ENCODE results near the gene EDIL3.

The EDIL3 gene

GRCh38 chr5:84275609-84276008, 109.1 kb downstream of the EDIL3 start:
- no peak overlapping the region for H3K27ac ChIP-seq (ENCODE audit: insufficient read depth in 1 of 2, low read depth in 1 of 2, low read length in 2 of 2, poor library complexity in 1 of 2, severe bottlenecking in 2 of 2)
- ChIA-PET POLR2A (no interaction called here), CTCF (interaction anchor here (0.7 to 1.2 kb wide), 2 partner anchors 12 to 773 kb away, joined by 3 to 6 read pairs; no protein-coding TSS in a partner anchor)
- H3K4me1 ChIP-seq (ENCODE audit: control extremely low read depth in 1 of 4, control insufficient read depth in 4 of 4, insufficient read depth in 4 of 4, low read length in 3 of 4), result no peaks in the 10 kb centered on the region
- no peak overlapping the region for H3K4me3 ChIP-seq (ENCODE audit: control insufficient read depth in 1 of 7, extremely low read depth in 1 of 7, insufficient read depth in 4 of 7, low read depth in 2 of 7, low read length in 6 of 7)
- DNase-seq, result no peak
- no CpG with 5 or more reads among the region's 1 CpG for WGBS (ENCODE audit: insufficient coverage)
- H3K36me3 ChIP-seq (ENCODE audit: control insufficient read depth in 4 of 4, insufficient read depth in 4 of 4, low read length in 3 of 4), result no peaks in the 10 kb centered on the region
- H3K9me3 ChIP-seq (ENCODE audit: control extremely low read depth in 1 of 5, control insufficient read depth in 4 of 5, insufficient read depth in 2 of 5, low read depth in 1 of 5, low read length in 4 of 5), result no peaks in the 10 kb centered on the region
- peaks cover 0 to 2% (median 0%) of the 10 kb centered on the region in 5 experiments for H3K27me3 ChIP-seq (replicated peaks in 2 of 5; ENCODE audit: control insufficient read depth in 4 of 5, insufficient read depth in 5 of 5, low read length in 4 of 5)

GRCh38 chr5:84274585-84275468, 109.9 kb downstream of the EDIL3 start:
- CTCF ChIA-PET, result interaction anchor here (0.7 to 1.2 kb wide), 2 partner anchors 11 to 774 kb away, joined by 3 to 6 read pairs; no protein-coding TSS in a partner anchor
- WGBS (ENCODE audit: insufficient coverage), result no CpG with 5 or more reads among the region's 3 CpGs
- POLR2A ChIA-PET, result no interaction called here
- H3K4me3 ChIP-seq (ENCODE audit: control insufficient read depth in 1 of 7, extremely low read depth in 1 of 7, insufficient read depth in 4 of 7, low read depth in 2 of 7, low read length in 6 of 7), result no peak overlapping the region
- H3K36me3 ChIP-seq (ENCODE audit: control insufficient read depth in 4 of 4, insufficient read depth in 4 of 4, low read length in 3 of 4), result no peaks in the 10 kb centered on the region
- peak; percentile 26 to 59 (median 40) for DNase-seq
- H3K27ac ChIP-seq (ENCODE audit: insufficient read depth in 1 of 2, low read depth in 1 of 2, low read length in 2 of 2, poor library complexity in 1 of 2, severe bottlenecking in 2 of 2), result no peak overlapping the region
- H3K9me3 ChIP-seq (ENCODE audit: control extremely low read depth in 1 of 5, control insufficient read depth in 4 of 5, insufficient read depth in 2 of 5, low read depth in 1 of 5, low read length in 4 of 5), result no peaks in the 10 kb centered on the region
- H3K4me1 ChIP-seq (ENCODE audit: control extremely low read depth in 1 of 4, control insufficient read depth in 4 of 4, insufficient read depth in 4 of 4, low read length in 3 of 4), result no peaks in the 10 kb centered on the region
- no peaks in the 10 kb centered on the region for H3K27me3 ChIP-seq (replicated peaks in 2 of 5; ENCODE audit: control insufficient read depth in 4 of 5, insufficient read depth in 5 of 5, low read length in 4 of 5)

- Histone ChIP-seq H3K27ac (ENCODE audit: insufficient read depth in 1 of 2, low read depth in 1 of 2, low read length in 2 of 2, poor library complexity in 1 of 2, severe bottlenecking in 2 of 2) (no peak overlapping the region), H3K27me3 (replicated peaks in 2 of 5; ENCODE audit: control insufficient read depth in 4 of 5, insufficient read depth in 5 of 5, low read length in 4 of 5) (no peaks in the 10 kb centered on the region), H3K36me3 (ENCODE audit: control insufficient read depth in 4 of 4, insufficient read depth in 4 of 4, low read length in 3 of 4) (no peaks in the 10 kb centered on the region), H3K4me1 (ENCODE audit: control extremely low read depth in 1 of 4, control insufficient read depth in 4 of 4, insufficient read depth in 4 of 4, low read length in 3 of 4) (no peaks in the 10 kb centered on the region), H3K4me3 (ENCODE audit: control insufficient read depth in 1 of 7, extremely low read depth in 1 of 7, insufficient read depth in 4 of 7, low read depth in 2 of 7, low read length in 6 of 7) (no peak overlapping the region), H3K9me3 (ENCODE audit: control extremely low read depth in 1 of 5, control insufficient read depth in 4 of 5, insufficient read depth in 2 of 5, low read depth in 1 of 5, low read length in 4 of 5) (no peaks in the 10 kb centered on the region)
- ChIA-PET CTCF (interaction anchor here (2.0 kb wide), 1 partner anchor 553 kb away, joined by 5 read pairs; the partner anchor contains the start of gene HAPLN1), POLR2A (no interaction called here)
- DNase-seq, result no peak
- WGBS (ENCODE audit: insufficient coverage), result 100% methylated on average over 1 of the region's 2 CpGs
Observed at GRCh38 chr5:84273517-84273883, 111.2 kb downstream of the EDIL3 start.

- Histone ChIP-seq H3K4me1 (ENCODE audit: control extremely low read depth in 1 of 4, control insufficient read depth in 4 of 4, insufficient read depth in 4 of 4, low read length in 3 of 4) (no peaks in the 10 kb centered on the region), H3K9me3 (ENCODE audit: control extremely low read depth in 1 of 5, control insufficient read depth in 4 of 5, insufficient read depth in 2 of 5, low read depth in 1 of 5, low read length in 4 of 5) (no peaks in the 10 kb centered on the region), H3K27me3 (replicated peaks in 2 of 5; ENCODE audit: control insufficient read depth in 4 of 5, insufficient read depth in 5 of 5, low read length in 4 of 5) (no peaks in the 10 kb centered on the region), H3K4me3 (ENCODE audit: control insufficient read depth in 1 of 7, extremely low read depth in 1 of 7, insufficient read depth in 4 of 7, low read depth in 2 of 7, low read length in 6 of 7) (no peak overlapping the region), H3K27ac (ENCODE audit: insufficient read depth in 1 of 2, low read depth in 1 of 2, low read length in 2 of 2, poor library complexity in 1 of 2, severe bottlenecking in 2 of 2) (no peak overlapping the region), H3K36me3 (ENCODE audit: control insufficient read depth in 4 of 4, insufficient read depth in 4 of 4, low read length in 3 of 4) (no peaks in the 10 kb centered on the region)
- ChIA-PET CTCF (interaction anchor here (1.6 to 2.0 kb wide), 2 partner anchors 345 to 552 kb away, joined by 4 to 5 read pairs; partner anchors contain the start of gene HAPLN1), POLR2A (no interaction called here)
- 94% methylated on average over 2 of the region's 6 CpGs for WGBS (ENCODE audit: insufficient coverage)
- DNase-seq, result no peak
Observed at GRCh38 chr5:84272771-84273516, 111.7 kb downstream of the EDIL3 start.

- H3K36me3 ChIP-seq (ENCODE audit: control insufficient read depth in 4 of 4, insufficient read depth in 4 of 4, low read length in 3 of 4), result no peaks in the 10 kb centered on the region
- no peaks in the 10 kb centered on the region for H3K9me3 ChIP-seq (ENCODE audit: control extremely low read depth in 1 of 5, control insufficient read depth in 4 of 5, insufficient read depth in 2 of 5, low read depth in 1 of 5, low read length in 4 of 5)
- WGBS (ENCODE audit: insufficient coverage), result 100% methylated on average over 3 of the region's 3 CpGs
- POLR2A ChIA-PET, result no interaction called here
- no peak overlapping the region for H3K4me3 ChIP-seq (ENCODE audit: control insufficient read depth in 1 of 7, extremely low read depth in 1 of 7, insufficient read depth in 4 of 7, low read depth in 2 of 7, low read length in 6 of 7)
- H3K4me1 ChIP-seq (ENCODE audit: control extremely low read depth in 1 of 4, control insufficient read depth in 4 of 4, insufficient read depth in 4 of 4, low read length in 3 of 4), result no peaks in the 10 kb centered on the region
- CTCF ChIA-PET, result no interaction called here
- H3K27me3 ChIP-seq (replicated peaks in 2 of 5; ENCODE audit: control insufficient read depth in 4 of 5, insufficient read depth in 5 of 5, low read length in 4 of 5), result no peaks in the 10 kb centered on the region
- DNase-seq, result no peak
- H3K27ac ChIP-seq (ENCODE audit: insufficient read depth in 1 of 2, low read depth in 1 of 2, low read length in 2 of 2, poor library complexity in 1 of 2, severe bottlenecking in 2 of 2), result no peak overlapping the region
Observed at GRCh38 chr5:84265739-84266550, 118.7 kb downstream of the EDIL3 start.

GRCh38 chr5:84265130-84265529, 119.5 kb downstream of the EDIL3 start:
- H3K36me3 ChIP-seq (ENCODE audit: control insufficient read depth in 4 of 4, insufficient read depth in 4 of 4, low read length in 3 of 4), result no peaks in the 10 kb centered on the region
- no peak overlapping the region for H3K27ac ChIP-seq (ENCODE audit: insufficient read depth in 1 of 2, low read depth in 1 of 2, low read length in 2 of 2, poor library complexity in 1 of 2, severe bottlenecking in 2 of 2)
- CTCF ChIA-PET, result no interaction called here
- H3K9me3 ChIP-seq (ENCODE audit: control extremely low read depth in 1 of 5, control insufficient read depth in 4 of 5, insufficient read depth in 2 of 5, low read depth in 1 of 5, low read length in 4 of 5), result no peaks in the 10 kb centered on the region
- H3K4me3 ChIP-seq (ENCODE audit: control insufficient read depth in 1 of 7, extremely low read depth in 1 of 7, insufficient read depth in 4 of 7, low read depth in 2 of 7, low read length in 6 of 7), result no peak overlapping the region
- WGBS (ENCODE audit: insufficient coverage), result no CpG with 5 or more reads among the region's 2 CpGs
- DNase-seq, result no peak
- POLR2A ChIA-PET, result no interaction called here
- H3K4me1 ChIP-seq (ENCODE audit: control extremely low read depth in 1 of 4, control insufficient read depth in 4 of 4, insufficient read depth in 4 of 4, low read length in 3 of 4), result no peaks in the 10 kb centered on the region
- H3K27me3 ChIP-seq (replicated peaks in 2 of 5; ENCODE audit: control insufficient read depth in 4 of 5, insufficient read depth in 5 of 5, low read length in 4 of 5), result no peaks in the 10 kb centered on the region
